Lung (tissue), 12 donors: ENCODE measurements around the gene NCOA7. TPM values are rescaled to one million over a fixed set of nuclear protein-coding genes. Genes with fewer than 3 reads are reported as not detected.
"Not testable (repeated sequence)": the region's sequence is repeated elsewhere in the genome, so short reads cannot be mapped to it uniquely, and the experiment has no call there.

ENCODE experiments used
- ATAC-seq: fragments of 200-7000 bp; cut with Tn5 transposase; one replicate; pipeline ENCODE4 v1.9.1; 2020; ENCODE audit warnings: moderate number of reproducible peaks; ENCODE audit not compliant: insufficient read depth, low FRiP score
- DNase-seq, 3 donors: peaks; one replicate each; pipeline ENCODE4 v3.0.0-alpha.2; 2013 to 2017
- H3K27ac ChIP-seq, 2 donors: one replicate each; pipeline ENCODE4 v1.5.1; 2013; ENCODE audit warnings: mild to moderate bottlenecking in 2 of 2, moderate library complexity in 2 of 2, control low read depth in 1 of 2, inconsistent platforms in 1 of 2, low read depth in 1 of 2, low read length in 1 of 2
- H3K27me3 ChIP-seq, 3 donors: one replicate each; pipeline ENCODE4 v1.5.1; 2013; ENCODE audit warnings: low read length in 2 of 3; ENCODE audit not compliant: control insufficient read depth in 3 of 3, insufficient read depth in 3 of 3
- H3K36me3 ChIP-seq, 4 donors: one replicate each; pipeline ENCODE4 v1.5.1; 2013; ENCODE audit warnings: low read length in 4 of 4, mild to moderate bottlenecking in 1 of 4, moderate library complexity in 1 of 4; ENCODE audit not compliant: control insufficient read depth in 4 of 4, insufficient read depth in 4 of 4
- H3K4me1 ChIP-seq, 5 donors: one replicate each; pipeline ENCODE4 v1.5.1; 2013; ENCODE audit warnings: low read length in 5 of 5, mild to moderate bottlenecking in 2 of 5, moderate library complexity in 1 of 5; ENCODE audit not compliant: control insufficient read depth in 5 of 5, insufficient read depth in 5 of 5
- H3K4me3 ChIP-seq: one replicate; pipeline ENCODE4 v1.5.1; 2013; ENCODE audit warnings: mild to moderate bottlenecking, control low read depth, moderate library complexity
- H3K9ac ChIP-seq, 2 donors: one replicate each; pipeline ENCODE4 v1.5.1; 2013; ENCODE audit warnings: low read length in 2 of 2, control low read depth in 1 of 2; ENCODE audit not compliant: insufficient read depth in 1 of 2
- H3K9me3 ChIP-seq, 4 donors: one replicate each; pipeline ENCODE4 v1.5.1; 2013; ENCODE audit warnings: low read length in 3 of 4, mild to moderate bottlenecking in 1 of 4, moderate library complexity in 1 of 4; ENCODE audit not compliant: control insufficient read depth in 4 of 4, insufficient read depth in 3 of 4
- WGBS, 2 donors: extraction: QIAGEN DNeasy Blood & Tissue Kit; methylation state at CpG; one replicate each; pipeline ENCODE4 v1.1.7; 2013; 5-methylcytosine and 5-hydroxymethylcytosine counted together
- polyA plus RNA-seq, 2 donors: library from polyadenylated mRNA; stranded (reverse); fragments of 200-250 nt; gene quantifications; one replicate each; pipeline ENCODE4 v1.2.1, GENCODE V29; 2013
- total RNA-seq, 2 donors: library from RNA; depleted of rRNA in 1 of 2; stranded (reverse); fragments of >200 nt in 1 of 2; gene quantifications; one replicate each; pipeline ENCODE4 v1.2.1, GENCODE V29; 2014 to 2021
- TF ChIP-seq, protein P1 (sequence below): IDR thresholded peaks from 2 replicates; pipeline ENCODE4 v1.5.1; 2012; ENCODE audit warnings: mild to moderate bottlenecking; ENCODE audit errors: control extremely low read depth, extremely low read depth
- donor health status: control.
- donor health status: control.
- donor health status: Bipolar disorder and iron deficiency.
- donor health status: healthy.
- donor health status: DM: yes; HTN: yes; CAD: no.

Gene NCOA7
- total and polyA plus RNA-seq, 4 donors, result 28.9 to 81.4 (median 57.2) TPM

DNA sequence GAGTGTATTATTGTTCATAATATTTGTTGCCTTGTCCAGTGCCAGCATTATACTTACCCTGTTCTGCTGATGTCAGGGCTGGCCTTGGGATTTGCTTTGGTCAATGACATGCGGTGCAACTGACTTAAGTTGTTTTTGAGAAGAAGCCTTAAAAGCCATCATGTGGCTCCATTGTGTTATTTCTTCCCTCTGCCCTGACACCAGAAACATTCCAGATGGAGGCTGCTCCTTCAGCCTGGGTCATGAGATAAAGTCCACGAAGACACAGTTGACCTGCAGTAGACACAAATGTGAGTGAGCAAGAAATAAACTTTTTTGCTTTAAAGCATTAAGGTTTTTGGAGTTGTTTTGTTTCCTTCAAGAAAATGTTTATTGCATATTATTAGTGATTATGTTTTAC is 158.3 kb downstream of the NCOA7 start:
- ATAC-seq (no peak), DNase-seq (no peak)
- H3K9ac ChIP-seq, result no peak overlapping the region
- no peak overlapping the region for H3K27ac ChIP-seq
- no peak overlapping the region for H3K4me3 ChIP-seq
- H3K4me1 ChIP-seq, result peaks cover 0 to 10% (median 0%) of the 10 kb centered on the region in 5 donors
- H3K36me3 ChIP-seq, result no peaks in the 10 kb centered on the region
- H3K9me3 ChIP-seq, result no peaks in the 10 kb centered on the region
- H3K27me3 ChIP-seq, result no peaks in the 10 kb centered on the region
- TF ChIP-seq, protein P1, sequence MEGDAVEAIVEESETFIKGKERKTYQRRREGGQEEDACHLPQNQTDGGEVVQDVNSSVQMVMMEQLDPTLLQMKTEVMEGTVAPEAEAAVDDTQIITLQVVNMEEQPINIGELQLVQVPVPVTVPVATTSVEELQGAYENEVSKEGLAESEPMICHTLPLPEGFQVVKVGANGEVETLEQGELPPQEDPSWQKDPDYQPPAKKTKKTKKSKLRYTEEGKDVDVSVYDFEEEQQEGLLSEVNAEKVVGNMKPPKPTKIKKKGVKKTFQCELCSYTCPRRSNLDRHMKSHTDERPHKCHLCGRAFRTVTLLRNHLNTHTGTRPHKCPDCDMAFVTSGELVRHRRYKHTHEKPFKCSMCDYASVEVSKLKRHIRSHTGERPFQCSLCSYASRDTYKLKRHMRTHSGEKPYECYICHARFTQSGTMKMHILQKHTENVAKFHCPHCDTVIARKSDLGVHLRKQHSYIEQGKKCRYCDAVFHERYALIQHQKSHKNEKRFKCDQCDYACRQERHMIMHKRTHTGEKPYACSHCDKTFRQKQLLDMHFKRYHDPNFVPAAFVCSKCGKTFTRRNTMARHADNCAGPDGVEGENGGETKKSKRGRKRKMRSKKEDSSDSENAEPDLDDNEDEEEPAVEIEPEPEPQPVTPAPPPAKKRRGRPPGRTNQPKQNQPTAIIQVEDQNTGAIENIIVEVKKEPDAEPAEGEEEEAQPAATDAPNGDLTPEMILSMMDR, result no peak
- WGBS, 2 donors, result 88 to 94% methylated on average over 2 of the region's 2 CpGs

DNA sequence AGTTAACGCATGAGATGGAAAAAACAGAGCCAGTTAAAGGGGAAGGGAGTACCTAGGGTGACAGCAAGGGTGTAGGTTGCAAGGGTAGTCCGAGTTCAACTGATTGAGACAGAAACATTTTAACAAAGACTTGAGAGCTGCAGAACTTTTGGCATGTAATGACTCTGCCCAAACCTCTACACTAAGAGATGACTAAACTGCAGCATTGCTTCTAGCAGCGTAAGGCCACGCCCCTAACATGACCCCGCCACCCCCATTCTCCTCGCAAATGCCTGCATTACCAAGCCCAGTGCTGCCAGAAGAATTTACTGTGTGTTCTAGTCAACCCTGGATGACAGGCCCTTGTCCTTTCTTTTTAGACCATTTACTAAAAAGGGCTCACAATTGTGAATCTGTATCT is 159.5 kb downstream of the NCOA7 start:
- DNase-seq (no peak), ATAC-seq (no peak)
- peaks cover 0 to 3% (median 0%) of the 10 kb centered on the region in 5 donors for H3K4me1 ChIP-seq
- no peaks in the 10 kb centered on the region for H3K27me3 ChIP-seq
- no peaks in the 10 kb centered on the region for H3K9me3 ChIP-seq
- no peak overlapping the region for H3K27ac ChIP-seq
- WGBS, 2 donors, result 88 to 93% methylated on average over 6 of the region's 6 CpGs
- no peak overlapping the region for H3K9ac ChIP-seq
- TF ChIP-seq, protein P1, result no peak
- no peak overlapping the region for H3K4me3 ChIP-seq
- no peaks in the 10 kb centered on the region for H3K36me3 ChIP-seq

DNA sequence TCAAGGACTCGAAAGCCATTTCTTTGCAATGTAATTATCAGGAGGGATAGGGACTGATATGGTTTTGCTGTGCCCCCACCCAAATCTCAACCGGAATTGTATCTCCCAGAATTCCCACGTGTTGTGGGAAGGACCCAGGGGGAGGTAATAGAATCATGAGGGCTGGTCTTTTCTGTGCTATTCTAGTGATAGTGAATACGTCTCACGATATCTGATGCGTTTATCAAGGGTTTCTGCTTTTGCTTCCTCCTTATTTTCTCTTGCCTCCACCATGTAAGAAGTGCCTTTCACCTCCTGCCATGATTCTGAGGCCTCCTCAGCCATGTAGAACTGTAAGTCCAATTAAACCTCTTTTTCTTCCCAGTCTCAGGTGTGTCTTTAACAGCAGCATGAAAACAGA is 160.0 kb downstream of the NCOA7 start:
- DNase-seq, H3K4me3 ChIP-seq, H3K9ac ChIP-seq, H3K9me3 ChIP-seq, ATAC-seq, H3K36me3 ChIP-seq, H3K27me3 ChIP-seq, H3K27ac ChIP-seq, H3K4me1 ChIP-seq: not testable (repeated sequence)
- WGBS, 2 donors, result 89 to 93% methylated on average over 6 of the region's 6 CpGs

DNA sequence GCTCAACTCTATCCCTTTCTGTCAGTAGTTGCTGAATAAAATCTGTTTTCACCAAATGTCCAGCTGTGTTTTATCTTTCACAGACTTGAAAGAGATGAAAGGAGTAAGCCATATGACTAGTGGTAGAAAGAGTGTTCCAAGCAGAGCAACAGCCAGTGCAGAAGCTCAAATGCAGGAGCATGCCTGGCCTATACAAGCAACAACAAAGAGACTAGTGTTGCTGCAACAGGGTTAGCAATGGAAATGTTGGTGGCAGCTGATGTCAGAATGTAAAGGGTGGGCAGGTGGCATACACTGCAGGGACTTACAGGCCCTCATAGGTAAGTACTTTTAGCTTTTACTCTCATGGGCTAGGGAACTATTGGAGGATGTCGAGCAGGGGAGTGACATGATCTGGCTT is 160.6 kb downstream of the NCOA7 start:
- no peaks in the 10 kb centered on the region for H3K9me3 ChIP-seq
- TF ChIP-seq, protein P1, result no peak
- peaks cover 0 to 5% (median 0%) of the 10 kb centered on the region in 5 donors for H3K4me1 ChIP-seq
- ATAC-seq, result no peak
- no peaks in the 10 kb centered on the region for H3K27me3 ChIP-seq
- no peak overlapping the region for H3K27ac ChIP-seq
- DNase-seq, result no peak
- WGBS, 2 donors, result 96 to 100% methylated on average over 1 of the region's 1 CpG
- no peaks in the 10 kb centered on the region for H3K36me3 ChIP-seq
- no peak overlapping the region for H3K4me3 ChIP-seq
- no peak overlapping the region for H3K9ac ChIP-seq
